D721Med (cell line): ENCODE results near the gene ZNF189.

ENCODE experiments used
- DNase-seq: peaks from one replicate; pipeline ENCODE4 v3.0.0; 2011; ENCODE audit warnings: low spot score; ENCODE audit not compliant: insufficient read length
- FAIRE-seq: peaks from 2 replicates; lab custom pipeline; 2011; peaks lifted over from hg19 to GRCh38; lab: Jason Lieb, UNC
- CTCF ChIP-seq: IDR thresholded peaks from 2 replicates; pipeline ENCODE4 v1.5.1; 2012; ENCODE audit warnings: mild to moderate bottlenecking, control low read depth; ENCODE audit not compliant: insufficient read depth; ENCODE audit errors: missing control alignments

Gene ZNF189

GRCh38 chr9:101393135-101393534 lies 5.5 kb upstream of the ZNF189 start:
- no peak for TF ChIP-seq CTCF
- FAIRE-seq: peak; percentile 51
- no peak for DNase-seq

- no peak for DNase-seq
- FAIRE-seq: no peak
- TF ChIP-seq CTCF: no peak
Measured at GRCh38 chr9:101394687-101395086, 4.0 kb upstream of the ZNF189 start.

- no peak for TF ChIP-seq CTCF
- DNase-seq (no peak), FAIRE-seq (no peak)
Measured at GRCh38 chr9:101397746-101398067, 944 bp upstream of the ZNF189 start.

- DNase-seq: no peak
Measured at GRCh38 chr9:101398930-101399642, 435 bp downstream of the ZNF189 start.

GRCh38 chr9:101399643-101399970 lies 956 bp downstream of the ZNF189 start:
- no peak for FAIRE-seq
- DNase-seq: no peak
- no peak for TF ChIP-seq CTCF

More at GRCh38 chr9:101398930-101399642, 435 bp downstream of the ZNF189 start:
- FAIRE-seq: no peak
- no peak for TF ChIP-seq CTCF

- DNase-seq: no peak
- no peak for FAIRE-seq
- TF ChIP-seq CTCF: no peak
Measured at GRCh38 chr9:101400120-101400519, 1.5 kb downstream of the ZNF189 start.

- no peak for TF ChIP-seq CTCF
- FAIRE-seq: no peak
Measured at GRCh38 chr9:101403516-101404285, 5.0 kb downstream of the ZNF189 start.

More at GRCh38 chr9:101403516-101404285, 5.0 kb downstream of the ZNF189 start:
- DNase-seq: no peak
